Measurements from ENCODE around the gene EGFR.

DNA sequence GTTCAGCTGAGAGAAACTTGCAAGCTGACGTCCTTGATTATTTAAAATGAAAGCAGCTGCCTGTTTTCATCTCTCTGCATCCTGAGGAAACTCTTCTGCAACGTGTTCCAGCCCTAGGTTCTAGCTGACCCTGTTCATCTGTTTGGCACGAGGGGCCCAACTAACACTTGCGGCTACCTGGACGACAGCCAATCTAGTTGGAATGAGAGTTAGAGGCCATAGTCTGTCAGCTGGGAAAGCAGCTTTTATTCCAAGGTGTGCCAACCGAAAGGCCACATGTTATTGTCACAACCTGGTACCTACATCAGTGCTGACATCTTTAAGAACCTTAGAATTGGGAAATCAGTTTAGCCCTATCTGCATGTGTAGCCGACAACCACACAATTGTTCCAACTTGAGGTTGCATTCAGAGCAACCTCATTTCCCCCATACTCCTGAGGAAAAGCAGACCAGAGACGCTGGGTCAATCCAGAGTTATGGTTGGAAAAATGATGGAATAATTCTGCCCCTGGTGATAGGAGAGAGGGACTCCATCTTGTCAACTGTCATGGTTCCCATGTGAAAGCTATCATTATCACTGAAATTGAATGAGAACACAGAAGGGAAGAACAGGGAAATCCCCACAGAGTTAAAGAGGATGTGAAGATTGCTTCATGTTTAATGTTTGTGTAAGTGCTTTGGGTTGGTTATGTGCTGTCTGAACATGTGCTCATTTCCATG lies 121.6 kb downstream of the EGFR start:
- no peak for TF ChIP-seq CTCF (IDR thresholded peaks at IDR 0.05; ENCODE audit: low read depth, low read length)
- TF ChIP-seq POLR2A (IDR thresholded peaks at IDR 0.05; ENCODE audit: extremely low read depth, insufficient read length), result no peak
- TF ChIP-seq MYC (IDR thresholded peaks at IDR 0.05; ENCODE audit: low read depth, low read length), result peak; percentile 53; the same call in 1 of the 2 replicates
